ENCODE measurements around the gene ARMH2. TPM values are rescaled to one million over a fixed set of nuclear protein-coding genes. Genes with fewer than 3 reads are reported as not detected.
A peak's percentile ranks its signal among the peaks of the same experiment; 100 is the strongest.

The ARMH2 gene
- total RNA-seq, 1 donor from 2014 or later, result not detected

DNA sequence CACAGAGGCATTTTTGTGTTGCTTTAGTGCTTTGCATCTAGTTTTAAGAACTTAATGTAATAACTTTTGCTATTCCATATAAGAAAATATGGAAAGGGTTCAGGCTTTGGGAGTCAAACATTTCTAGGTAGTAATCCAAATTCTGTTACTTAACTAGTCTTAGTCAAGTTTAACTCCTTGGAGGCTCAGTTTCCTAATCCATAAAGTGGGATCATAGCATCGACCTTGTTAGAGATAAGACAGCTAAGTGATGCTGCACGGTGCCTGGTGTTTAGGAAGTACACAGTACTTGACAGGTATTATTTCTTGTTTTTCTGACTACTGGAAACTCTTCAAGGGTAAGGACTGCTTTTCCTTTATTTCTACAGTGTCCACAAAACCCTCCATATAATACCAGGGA, 24.5 kb upstream of the ARMH2 start:
- no peaks in the 10 kb centered on the region for H3K27me3 ChIP-seq (ENCODE audit: insufficient read depth, low read length)
- no peaks in the 10 kb centered on the region for H4K20me1 ChIP-seq (ENCODE audit: insufficient read depth, low read length)
- H3K79me2 ChIP-seq (ENCODE audit: insufficient read depth, low read length), result no peaks in the 10 kb centered on the region
- H2AFZ ChIP-seq (ENCODE audit: low read depth, low read length), result no peak overlapping the region
- Mint-ChIP-seq H3K4me1 (ENCODE audit: low read depth, unreplicated experiment) (no peaks in the 10 kb centered on the region), H3K36me3 (ENCODE audit: low read depth, unreplicated experiment) (no peaks in the 10 kb centered on the region), H3K27ac (ENCODE audit: unreplicated experiment) (no peak overlapping the region), H3K9me3 (ENCODE audit: unreplicated experiment) (no peaks in the 10 kb centered on the region), H3K4me3 (ENCODE audit: unreplicated experiment) (no peak overlapping the region), H3K27me3 (ENCODE audit: low read depth, unreplicated experiment) (no peaks in the 10 kb centered on the region)
- no peaks in the 10 kb centered on the region for H3K9me3 ChIP-seq (ENCODE audit: insufficient read depth, low read depth, low read length)
- no peaks in the 10 kb centered on the region for H3K36me3 ChIP-seq (ENCODE audit: insufficient read depth, low read length)
- no peak overlapping the region for H3K27ac ChIP-seq (ENCODE audit: low read depth, low read length)
- H3K9ac ChIP-seq (ENCODE audit: low read length), result no peak overlapping the region
- H3K4me3 ChIP-seq (ENCODE audit: insufficient read depth, low read depth, low read length), result no peak overlapping the region
- TF ChIP-seq, protein P1, sequence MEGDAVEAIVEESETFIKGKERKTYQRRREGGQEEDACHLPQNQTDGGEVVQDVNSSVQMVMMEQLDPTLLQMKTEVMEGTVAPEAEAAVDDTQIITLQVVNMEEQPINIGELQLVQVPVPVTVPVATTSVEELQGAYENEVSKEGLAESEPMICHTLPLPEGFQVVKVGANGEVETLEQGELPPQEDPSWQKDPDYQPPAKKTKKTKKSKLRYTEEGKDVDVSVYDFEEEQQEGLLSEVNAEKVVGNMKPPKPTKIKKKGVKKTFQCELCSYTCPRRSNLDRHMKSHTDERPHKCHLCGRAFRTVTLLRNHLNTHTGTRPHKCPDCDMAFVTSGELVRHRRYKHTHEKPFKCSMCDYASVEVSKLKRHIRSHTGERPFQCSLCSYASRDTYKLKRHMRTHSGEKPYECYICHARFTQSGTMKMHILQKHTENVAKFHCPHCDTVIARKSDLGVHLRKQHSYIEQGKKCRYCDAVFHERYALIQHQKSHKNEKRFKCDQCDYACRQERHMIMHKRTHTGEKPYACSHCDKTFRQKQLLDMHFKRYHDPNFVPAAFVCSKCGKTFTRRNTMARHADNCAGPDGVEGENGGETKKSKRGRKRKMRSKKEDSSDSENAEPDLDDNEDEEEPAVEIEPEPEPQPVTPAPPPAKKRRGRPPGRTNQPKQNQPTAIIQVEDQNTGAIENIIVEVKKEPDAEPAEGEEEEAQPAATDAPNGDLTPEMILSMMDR (IDR thresholded peaks at IDR 0.05; ENCODE audit: insufficient read depth, low read depth, low read length), result no peak
- TF ChIP-seq EZH2 (IDR thresholded peaks at IDR 0.05; ENCODE audit: insufficient read depth, low read length), result no peak
- no peak overlapping the region for H3K4me2 ChIP-seq (ENCODE audit: low read length)
- DNase-seq (ENCODE audit: low read depth) (no peak), FAIRE-seq (no peak)
- H3K4me1 ChIP-seq (ENCODE audit: insufficient read depth, low read length), result no peaks in the 10 kb centered on the region

DNA sequence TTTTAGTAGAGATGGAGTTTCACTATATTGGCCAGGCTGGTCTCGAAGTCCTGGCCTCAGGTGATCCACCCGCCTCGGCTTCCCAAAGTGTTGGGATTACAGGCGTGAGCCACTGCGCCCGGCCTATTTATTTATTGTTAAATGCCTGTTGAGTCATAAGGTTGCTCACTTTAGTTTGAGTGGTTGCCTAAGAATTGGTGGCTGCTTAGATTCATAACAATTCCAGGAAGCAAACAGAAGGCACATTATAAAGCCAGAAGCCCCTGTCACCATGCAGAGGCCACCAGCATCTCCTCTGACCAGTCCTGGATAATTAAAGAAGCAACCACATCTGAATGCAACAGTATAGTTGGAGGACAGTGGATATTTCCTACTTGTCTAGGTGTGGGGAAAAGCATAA, 24.0 kb upstream of the ARMH2 start:
- H3K36me3 Mint-ChIP-seq (ENCODE audit: low read depth, unreplicated experiment), result no peaks in the 10 kb centered on the region
- H3K4me3 Mint-ChIP-seq (ENCODE audit: unreplicated experiment), result no peak overlapping the region
- H3K27ac Mint-ChIP-seq (ENCODE audit: unreplicated experiment), result no peak overlapping the region
- no peak overlapping the region for H3K4me3 ChIP-seq (ENCODE audit: insufficient read depth, low read depth, low read length)
- H3K4me1 Mint-ChIP-seq (ENCODE audit: low read depth, unreplicated experiment), result no peaks in the 10 kb centered on the region
- no peak overlapping the region for H3K9ac ChIP-seq (ENCODE audit: low read length)
- no peak for FAIRE-seq
- DNase-seq (ENCODE audit: low read depth), result peak; percentile 18
- no peaks in the 10 kb centered on the region for H3K9me3 ChIP-seq (ENCODE audit: insufficient read depth, low read depth, low read length)
- no peaks in the 10 kb centered on the region for H4K20me1 ChIP-seq (ENCODE audit: insufficient read depth, low read length)
- H3K79me2 ChIP-seq (ENCODE audit: insufficient read depth, low read length), result no peaks in the 10 kb centered on the region
- H3K4me2 ChIP-seq (ENCODE audit: low read length), result no peak overlapping the region
- no peak overlapping the region for H3K27ac ChIP-seq (ENCODE audit: low read depth, low read length)
- no peaks in the 10 kb centered on the region for H3K27me3 ChIP-seq (ENCODE audit: insufficient read depth, low read length)
- no peaks in the 10 kb centered on the region for H3K27me3 Mint-ChIP-seq (ENCODE audit: low read depth, unreplicated experiment)
- H3K9me3 Mint-ChIP-seq (ENCODE audit: unreplicated experiment), result no peaks in the 10 kb centered on the region
- no peak overlapping the region for H2AFZ ChIP-seq (ENCODE audit: low read depth, low read length)
- H3K4me1 ChIP-seq (ENCODE audit: insufficient read depth, low read length), result no peaks in the 10 kb centered on the region
- TF ChIP-seq, protein P1 (IDR thresholded peaks at IDR 0.05; ENCODE audit: insufficient read depth, low read depth, low read length), result no peak
- no peak for TF ChIP-seq EZH2 (IDR thresholded peaks at IDR 0.05; ENCODE audit: insufficient read depth, low read length)
- no peaks in the 10 kb centered on the region for H3K36me3 ChIP-seq (ENCODE audit: insufficient read depth, low read length)

DNA sequence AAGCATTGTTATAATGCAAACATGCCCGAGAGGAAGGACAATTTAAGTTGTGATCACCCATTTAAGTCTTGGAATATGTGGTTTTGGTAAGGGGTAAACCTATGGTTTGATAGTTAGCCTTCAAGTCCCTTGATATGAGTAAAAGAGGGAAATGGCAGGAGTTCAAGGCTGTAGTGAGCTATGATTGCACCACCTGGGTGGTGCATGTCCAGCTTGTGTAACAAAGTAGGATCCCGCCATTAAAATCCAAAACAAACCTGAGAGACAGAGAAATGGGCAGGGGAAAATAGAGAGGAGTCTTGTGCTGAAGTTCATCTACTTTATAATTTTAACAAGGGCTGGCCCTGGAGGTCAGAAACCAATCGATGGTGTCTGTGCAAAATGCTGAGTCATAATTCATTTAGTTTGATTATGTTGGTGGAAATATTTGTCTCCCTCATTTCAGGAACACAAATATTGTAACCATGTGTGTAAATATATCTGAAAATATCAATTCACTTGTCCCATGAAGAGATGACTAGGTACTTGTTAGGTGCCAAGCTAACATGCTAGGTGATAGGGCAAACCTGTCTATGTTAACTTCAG, 23.2 kb upstream of the ARMH2 start:
- H3K9ac ChIP-seq (ENCODE audit: low read length), result no peak overlapping the region
- no peaks in the 10 kb centered on the region for H3K9me3 ChIP-seq (ENCODE audit: insufficient read depth, low read depth, low read length)
- no peak overlapping the region for H3K27ac ChIP-seq (ENCODE audit: low read depth, low read length)
- TF ChIP-seq, protein P1 (IDR thresholded peaks at IDR 0.05; ENCODE audit: insufficient read depth, low read depth, low read length), result no peak
- no peak for TF ChIP-seq EZH2 (IDR thresholded peaks at IDR 0.05; ENCODE audit: insufficient read depth, low read length)
- Mint-ChIP-seq H3K9me3 (ENCODE audit: unreplicated experiment) (no peaks in the 10 kb centered on the region), H3K27ac (ENCODE audit: unreplicated experiment) (no peak overlapping the region), H3K27me3 (ENCODE audit: low read depth, unreplicated experiment) (no peaks in the 10 kb centered on the region), H3K4me3 (ENCODE audit: unreplicated experiment) (no peak overlapping the region), H3K4me1 (ENCODE audit: low read depth, unreplicated experiment) (no peaks in the 10 kb centered on the region), H3K36me3 (ENCODE audit: low read depth, unreplicated experiment) (no peaks in the 10 kb centered on the region)
- H3K4me1 ChIP-seq (ENCODE audit: insufficient read depth, low read length), result no peaks in the 10 kb centered on the region
- DNase-seq (ENCODE audit: low read depth), result no peak
- H3K36me3 ChIP-seq (ENCODE audit: insufficient read depth, low read length), result no peaks in the 10 kb centered on the region
- H3K79me2 ChIP-seq (ENCODE audit: insufficient read depth, low read length), result no peaks in the 10 kb centered on the region
- no peak overlapping the region for H3K4me2 ChIP-seq (ENCODE audit: low read length)
- no peaks in the 10 kb centered on the region for H3K27me3 ChIP-seq (ENCODE audit: insufficient read depth, low read length)
- H3K4me3 ChIP-seq (ENCODE audit: insufficient read depth, low read depth, low read length), result no peak overlapping the region
- no peak for FAIRE-seq
- no peaks in the 10 kb centered on the region for H4K20me1 ChIP-seq (ENCODE audit: insufficient read depth, low read length)
- no peak overlapping the region for H2AFZ ChIP-seq (ENCODE audit: low read depth, low read length)
